Astrocyte (in vitro differentiated cells and primary cell): ENCODE data around the gene ZBTB12. TPM values are rescaled to one million over a fixed set of nuclear protein-coding genes. Genes with fewer than 3 reads are reported as not detected.
"Not testable (repeated sequence)": the region's sequence is repeated elsewhere in the genome, so short reads cannot be mapped to it uniquely, and the experiment has no call there.

Source experiments
- DNase-seq: peaks from one replicate; pipeline ENCODE4 v3.0.0-alpha.2; 2010; ENCODE audit warnings: low read depth
- FAIRE-seq: peaks from 2 replicates; lab custom pipeline; 2011; peaks lifted over from hg19 to GRCh38; lab: Jason Lieb, UNC
- H2AFZ ChIP-seq: 2 replicates; pipeline ENCODE4 v1.6.0; 2012; ENCODE audit warnings: low read depth, low read length, inconsistent platforms
- H3K27ac ChIP-seq: 2 replicates; pipeline ENCODE4 v1.5.1; 2011; ENCODE audit warnings: low read depth, low read length, inconsistent platforms
- H3K27me3 ChIP-seq: 2 replicates; pipeline ENCODE4 v1.6.0; 2011; ENCODE audit warnings: low read length, inconsistent platforms; ENCODE audit not compliant: insufficient read depth
- H3K36me3 ChIP-seq: 2 replicates; pipeline ENCODE4 v1.5.1; 2011; ENCODE audit warnings: low read length, inconsistent platforms; ENCODE audit not compliant: insufficient read depth
- H3K4me1 ChIP-seq: 2 replicates; pipeline ENCODE4 v1.5.1; 2011; ENCODE audit warnings: low read length, inconsistent platforms; ENCODE audit not compliant: insufficient read depth
- H3K4me2 ChIP-seq: 2 replicates; pipeline ENCODE4 v1.6.0; 2012; ENCODE audit warnings: low read length, inconsistent platforms
- H3K4me3 ChIP-seq: 2 replicates; pipeline ENCODE4 v1.5.1; 2011; ENCODE audit warnings: low read depth, mild to moderate bottlenecking, low read length, inconsistent platforms; ENCODE audit not compliant: insufficient read depth
- H3K79me2 ChIP-seq: 2 replicates; pipeline ENCODE4 v1.6.0; 2012; ENCODE audit warnings: mild to moderate bottlenecking, low read length, inconsistent platforms; ENCODE audit not compliant: insufficient read depth
- H3K9ac ChIP-seq: 2 replicates; pipeline ENCODE4 v1.6.0; 2012; ENCODE audit warnings: mild to moderate bottlenecking, low read length, inconsistent platforms
- H3K9me3 ChIP-seq: 2 replicates; pipeline ENCODE4 v1.5.1; 2012; ENCODE audit warnings: low read depth, mild to moderate bottlenecking, low read length, inconsistent platforms; ENCODE audit not compliant: insufficient read depth
- H4K20me1 ChIP-seq: 2 replicates; pipeline ENCODE4 v1.6.0; 2012; ENCODE audit warnings: low read length, inconsistent platforms; ENCODE audit not compliant: insufficient read depth
- H3K27ac Mint-ChIP-seq: one replicate; pipeline ENCODE4 v1.8.0; 2021; ENCODE audit warnings: mild to moderate bottlenecking, mixed read lengths; ENCODE audit not compliant: unreplicated experiment
- H3K27me3 Mint-ChIP-seq: one replicate; pipeline ENCODE4 v1.8.0; 2021; ENCODE audit warnings: low read depth, mixed read lengths; ENCODE audit not compliant: unreplicated experiment
- H3K36me3 Mint-ChIP-seq: one replicate; pipeline ENCODE4 v1.8.0; 2021; ENCODE audit warnings: low read depth, mixed read lengths; ENCODE audit not compliant: unreplicated experiment
- H3K4me1 Mint-ChIP-seq: one replicate; pipeline ENCODE4 v1.8.0; 2021; ENCODE audit warnings: low read depth, mixed read lengths; ENCODE audit not compliant: unreplicated experiment
- H3K4me3 Mint-ChIP-seq: one replicate; pipeline ENCODE4 v1.8.0; 2021; ENCODE audit warnings: mild to moderate bottlenecking, moderate library complexity, mixed read lengths; ENCODE audit not compliant: unreplicated experiment
- H3K9me3 Mint-ChIP-seq: one replicate; pipeline ENCODE4 v1.8.0; 2021; ENCODE audit warnings: mild to moderate bottlenecking, mixed read lengths; ENCODE audit not compliant: unreplicated experiment
- EZH2 ChIP-seq: IDR thresholded peaks from 2 replicates; pipeline ENCODE4 v1.6.1; 2012; ENCODE audit warnings: mild to moderate bottlenecking, low read length, inconsistent platforms; ENCODE audit not compliant: insufficient read depth
- total RNA-seq: library from RNA; stranded (reverse); gene quantifications from 2 replicates; pipeline ENCODE4 v1.2.1, GENCODE V29; 2021
- TF ChIP-seq, protein P1 (sequence below): IDR thresholded peaks from 2 replicates; pipeline ENCODE4 v1.5.1; 2011; ENCODE audit warnings: low read depth, mild to moderate bottlenecking, inconsistent platforms, low read length, moderate library complexity; ENCODE audit not compliant: insufficient read depth

The ZBTB12 gene
- total RNA-seq, 1 donor from 2014 or later, result 4.6 TPM

DNA sequence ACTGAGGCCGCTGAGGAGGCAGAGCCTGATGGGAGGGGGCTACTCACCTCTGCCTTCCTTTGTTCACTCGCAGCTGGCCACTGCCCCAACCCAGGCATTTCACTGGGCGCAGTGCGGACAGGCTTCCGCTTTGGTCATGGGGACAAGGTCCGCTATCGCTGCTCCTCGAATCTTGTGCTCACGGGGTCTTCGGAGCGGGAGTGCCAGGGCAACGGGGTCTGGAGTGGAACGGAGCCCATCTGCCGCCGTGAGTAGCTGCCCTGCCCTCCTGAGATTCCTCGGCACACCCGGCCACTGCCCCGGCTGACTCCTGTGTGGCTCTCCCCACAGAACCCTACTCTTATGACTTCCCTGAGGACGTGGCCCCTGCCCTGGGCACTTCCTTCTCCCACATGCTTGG lies 31.7 kb upstream of the ZBTB12 start:
- Mint-ChIP-seq H3K4me3 (no peak overlapping the region), H3K4me1 (no peaks in the 10 kb centered on the region), H3K27me3 (peaks cover 33% of the 10 kb centered on the region), H3K36me3 (peaks cover 7% of the 10 kb centered on the region), H3K9me3 (peaks cover 6% of the 10 kb centered on the region), H3K27ac (no peak overlapping the region)
- TF ChIP-seq EZH2, result no peak
- TF ChIP-seq, protein P1, sequence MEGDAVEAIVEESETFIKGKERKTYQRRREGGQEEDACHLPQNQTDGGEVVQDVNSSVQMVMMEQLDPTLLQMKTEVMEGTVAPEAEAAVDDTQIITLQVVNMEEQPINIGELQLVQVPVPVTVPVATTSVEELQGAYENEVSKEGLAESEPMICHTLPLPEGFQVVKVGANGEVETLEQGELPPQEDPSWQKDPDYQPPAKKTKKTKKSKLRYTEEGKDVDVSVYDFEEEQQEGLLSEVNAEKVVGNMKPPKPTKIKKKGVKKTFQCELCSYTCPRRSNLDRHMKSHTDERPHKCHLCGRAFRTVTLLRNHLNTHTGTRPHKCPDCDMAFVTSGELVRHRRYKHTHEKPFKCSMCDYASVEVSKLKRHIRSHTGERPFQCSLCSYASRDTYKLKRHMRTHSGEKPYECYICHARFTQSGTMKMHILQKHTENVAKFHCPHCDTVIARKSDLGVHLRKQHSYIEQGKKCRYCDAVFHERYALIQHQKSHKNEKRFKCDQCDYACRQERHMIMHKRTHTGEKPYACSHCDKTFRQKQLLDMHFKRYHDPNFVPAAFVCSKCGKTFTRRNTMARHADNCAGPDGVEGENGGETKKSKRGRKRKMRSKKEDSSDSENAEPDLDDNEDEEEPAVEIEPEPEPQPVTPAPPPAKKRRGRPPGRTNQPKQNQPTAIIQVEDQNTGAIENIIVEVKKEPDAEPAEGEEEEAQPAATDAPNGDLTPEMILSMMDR, result no peak
- no peak overlapping the region for H3K4me2 ChIP-seq
- FAIRE-seq, result no peak
- H3K9me3 ChIP-seq, result no peaks in the 10 kb centered on the region
- DNase-seq, result no peak
- H3K27ac ChIP-seq, result no peak overlapping the region
- peaks cover 2% of the 10 kb centered on the region for H3K27me3 ChIP-seq
- no peak overlapping the region for H3K4me3 ChIP-seq
- no peaks in the 10 kb centered on the region for H4K20me1 ChIP-seq
- H3K79me2 ChIP-seq, result no peaks in the 10 kb centered on the region
- no peaks in the 10 kb centered on the region for H3K4me1 ChIP-seq
- H2AFZ ChIP-seq, result no peak overlapping the region
- no peaks in the 10 kb centered on the region for H3K36me3 ChIP-seq
- no peak overlapping the region for H3K9ac ChIP-seq

DNA sequence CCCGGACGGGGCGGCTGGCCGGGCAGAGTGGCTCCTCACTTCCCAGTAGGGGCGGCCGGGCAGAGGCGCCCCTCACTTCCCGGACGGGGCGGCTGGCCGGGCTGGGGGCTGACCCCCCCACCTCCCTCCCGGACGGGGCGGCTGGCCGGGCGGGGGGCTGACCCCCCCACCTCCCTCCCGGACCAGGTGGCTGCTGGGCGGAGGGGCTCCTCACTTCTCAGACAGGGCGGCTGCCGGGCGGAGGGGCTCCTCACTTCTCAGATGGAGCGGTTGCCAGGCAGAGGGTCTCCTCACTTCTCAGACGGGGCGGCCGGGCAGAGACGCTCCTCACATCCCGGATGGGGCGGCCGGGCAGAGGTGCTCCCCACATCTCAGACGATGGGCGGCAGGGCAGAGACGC lies 30.3 kb upstream of the ZBTB12 start:
- not testable (repeated sequence) for H3K27ac Mint-ChIP-seq, H3K4me3 ChIP-seq, H3K4me1 Mint-ChIP-seq, H3K36me3 Mint-ChIP-seq, H3K27ac ChIP-seq, H3K9ac ChIP-seq, H3K79me2 ChIP-seq, H3K27me3 ChIP-seq, H3K4me3 Mint-ChIP-seq, H3K9me3 Mint-ChIP-seq, FAIRE-seq, H3K36me3 ChIP-seq, H2AFZ ChIP-seq, H3K4me1 ChIP-seq, H3K4me2 ChIP-seq, H3K9me3 ChIP-seq, H4K20me1 ChIP-seq, DNase-seq
- peaks cover 44% of the 10 kb centered on the region for H3K27me3 Mint-ChIP-seq

DNA sequence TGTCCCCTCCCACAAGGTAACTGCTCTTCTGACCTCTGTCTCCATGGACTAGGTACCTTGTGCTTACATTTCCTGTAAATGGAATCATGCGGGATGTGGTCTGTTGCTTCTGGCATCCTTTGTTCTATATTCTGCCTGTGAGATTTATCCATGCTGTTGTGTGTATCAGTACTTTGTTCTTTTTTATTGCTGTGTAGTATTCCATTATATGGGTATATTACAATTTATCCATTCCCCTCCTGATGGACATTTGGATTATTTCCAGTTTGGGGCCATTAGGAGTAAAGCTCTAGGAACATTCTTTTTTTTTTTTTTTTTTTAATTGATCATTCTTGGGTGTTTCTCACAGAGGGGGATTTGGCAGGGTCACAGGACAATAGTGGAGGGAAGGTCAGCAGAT lies 29.1 kb upstream of the ZBTB12 start:
- DNase-seq, result no peak
- no peak for FAIRE-seq
- Histone ChIP-seq H4K20me1 (no peaks in the 10 kb centered on the region), H3K4me1 (no peaks in the 10 kb centered on the region), H3K9me3 (no peaks in the 10 kb centered on the region), H3K27me3 (peaks cover 12% of the 10 kb centered on the region), H3K4me2 (no peak overlapping the region), H3K9ac (no peak overlapping the region), H3K36me3 (no peaks in the 10 kb centered on the region), H3K27ac (no peak overlapping the region), H3K4me3 (no peak overlapping the region), H2AFZ (no peak overlapping the region), H3K79me2 (no peaks in the 10 kb centered on the region)
- Mint-ChIP-seq H3K4me3 (peak overlapping the region; percentile 29), H3K27ac (no peak overlapping the region), H3K9me3 (peaks cover 6% of the 10 kb centered on the region), H3K36me3 (peaks cover 7% of the 10 kb centered on the region), H3K27me3 (peaks cover 43% of the 10 kb centered on the region), H3K4me1 (no peaks in the 10 kb centered on the region)
- TF ChIP-seq, protein P1, result no peak
- TF ChIP-seq EZH2, result no peak
